Epithelial cell of proximal tubule (primary cell): ENCODE results near the gene EFNA5. TPM values are rescaled to one million over a fixed set of nuclear protein-coding genes. Genes with fewer than 3 reads are reported as not detected.
A peak's percentile ranks its signal among the peaks of the same experiment; 100 is the strongest.

Experiments
- DNase-seq: peaks from one replicate; pipeline ENCODE4 v3.0.0-alpha.2; 2011; ENCODE audit warnings: low read depth
- H3K4me3 ChIP-seq: 2 replicates; pipeline ENCODE4 v1.5.1; 2011; ENCODE audit warnings: low read depth, mild to moderate bottlenecking, low read length
- CTCF ChIP-seq: conservative IDR thresholded peaks from 2 replicates; pipeline ENCODE4 v1.5.1; 2012; ENCODE audit warnings: low read depth, mild to moderate bottlenecking, low read length
- total RNA-seq: library from RNA; depleted of rRNA; stranded (reverse); fragments of >200 nt; gene quantifications from 2 replicates; pipeline ENCODE4 v1.2.3, GENCODE V29; 2015

Gene EFNA5
- total RNA-seq, 1 donor from 2014 or later, result 28.1 TPM

- TF ChIP-seq CTCF, result no peak
These were observed 126.9 kb downstream of the EFNA5 start for GRCh38 chr5:107543868-107544267.

GRCh38 chr5:107542831-107543231, 127.9 kb downstream of the EFNA5 start:
- no peak for TF ChIP-seq CTCF
- no peak for DNase-seq
- peak overlapping the region; percentile 6 for H3K4me3 ChIP-seq

More at GRCh38 chr5:107543868-107544267, 126.9 kb downstream of the EFNA5 start:
- DNase-seq, result no peak
- no peak overlapping the region for H3K4me3 ChIP-seq

DNA sequence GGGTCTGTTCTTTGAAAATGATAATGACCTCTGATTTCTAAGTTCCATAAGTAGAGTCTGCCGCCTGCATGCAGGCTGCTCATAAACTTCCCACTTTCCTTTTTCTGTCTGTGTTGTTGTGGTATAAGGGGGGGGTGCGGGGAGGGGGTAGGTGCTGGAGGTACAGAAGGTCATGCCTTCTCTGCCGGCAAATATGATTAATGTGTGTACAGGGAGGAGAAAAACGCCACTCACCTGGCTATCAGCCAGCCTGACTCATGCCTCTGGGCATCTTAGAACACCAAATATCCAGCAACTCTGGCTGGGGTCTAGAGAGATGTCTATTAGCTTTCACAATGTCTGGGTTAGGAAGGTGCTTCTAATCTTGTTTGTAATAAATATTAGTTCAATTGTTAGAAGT, 128.3 kb downstream of the EFNA5 start:
- H3K4me3 ChIP-seq, result peak overlapping the region; percentile 23
- peak; percentile 86 for DNase-seq
- no peak for TF ChIP-seq CTCF

DNA sequence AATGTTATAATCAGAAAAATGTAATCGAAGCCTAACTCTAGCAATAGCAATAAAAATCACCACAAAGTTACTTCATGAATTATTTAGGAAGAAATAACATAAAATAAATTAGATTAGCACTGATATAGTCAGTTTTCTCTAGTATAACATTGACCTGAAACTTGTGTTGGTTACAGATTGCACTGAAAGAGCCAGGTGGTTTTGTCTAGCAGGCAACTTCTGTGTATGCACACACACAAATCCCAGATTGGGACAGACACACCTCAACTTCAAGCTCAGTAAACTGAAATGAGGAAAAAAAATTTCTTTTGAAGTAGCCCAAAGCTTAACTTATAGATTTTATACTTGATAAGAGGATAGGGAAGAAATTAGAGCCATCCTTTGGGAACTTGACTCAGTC, 129.3 kb downstream of the EFNA5 start:
- no peak for DNase-seq
- no peak overlapping the region for H3K4me3 ChIP-seq
- TF ChIP-seq CTCF, result no peak

GRCh38 chr5:107539726-107540330, 130.9 kb downstream of the EFNA5 start:
- DNase-seq, result no peak

DNA sequence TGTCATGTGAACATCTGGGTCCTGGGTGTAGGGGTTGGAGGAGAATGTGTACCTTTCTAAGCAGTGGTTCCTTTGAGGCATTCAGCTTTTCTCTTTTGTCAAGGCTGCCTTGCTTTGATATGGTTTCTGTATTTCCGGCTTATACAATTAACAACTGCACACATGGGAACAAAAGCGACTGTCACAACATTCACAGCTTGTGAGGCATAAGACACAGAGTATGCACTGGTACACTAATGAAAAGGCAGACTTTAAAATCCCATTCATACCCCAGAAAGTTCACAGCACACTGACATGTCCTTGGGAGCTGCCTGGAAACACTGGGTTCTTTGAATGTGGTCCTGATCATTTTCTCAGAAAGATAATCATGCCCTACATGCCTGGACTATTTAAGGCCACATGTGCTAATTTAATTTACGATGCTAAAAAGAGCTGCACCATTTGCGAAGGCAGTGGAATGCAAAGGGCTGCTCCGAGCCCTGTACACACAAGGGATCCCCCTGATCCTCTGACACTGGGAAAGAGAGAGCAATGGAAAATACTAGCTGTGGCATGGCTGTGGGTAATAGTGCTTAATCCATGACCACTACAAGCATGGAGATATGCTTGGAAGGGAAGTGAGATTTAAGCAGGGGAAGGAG, 131.8 kb downstream of the EFNA5 start:
- H3K4me3 ChIP-seq, result no peak overlapping the region
- no peak for DNase-seq
- TF ChIP-seq CTCF, result no peak

More at GRCh38 chr5:107539726-107540330, 130.9 kb downstream of the EFNA5 start:
- no peak overlapping the region for H3K4me3 ChIP-seq
- no peak for TF ChIP-seq CTCF

DNA sequence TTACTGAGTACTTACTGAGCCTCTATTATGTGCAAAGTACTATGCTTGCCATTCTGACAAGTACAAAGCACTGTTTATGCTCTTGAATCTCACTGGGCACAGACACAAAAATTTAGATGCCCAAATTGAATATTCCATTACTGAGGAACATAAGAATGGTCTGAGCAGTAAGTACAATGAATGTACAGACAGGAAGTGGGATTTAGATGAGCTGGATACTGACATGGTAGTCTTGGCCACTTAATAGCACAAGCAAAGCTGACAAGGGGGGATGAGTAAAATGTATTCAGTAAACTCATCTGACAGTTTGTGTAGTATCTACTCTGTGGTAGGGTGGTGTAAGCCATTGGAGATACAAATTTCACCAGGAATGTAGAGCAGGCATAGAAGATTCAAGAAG, 132.4 kb downstream of the EFNA5 start:
- no peak for DNase-seq
- H3K4me3 ChIP-seq, result no peak overlapping the region
- TF ChIP-seq CTCF, result no peak
